Sigmoid colon (tissue), 4 donors: Measurements from ENCODE around the gene H6PD.

Source experiments
- CTCF ChIP-seq, 4 experiments: fragments of 450-650 bp in 3 of 4; fragments of 200-600 bp in 1 of 4; IDR thresholded peaks; one replicate each; pipeline ENCODE4 v1.5.1; 2016 to 2019; ENCODE audit warnings: antibody characterized with exemption in 4 of 4, mild to moderate bottlenecking in 3 of 4, moderate library complexity in 2 of 4
- EP300 ChIP-seq, 4 donors: sonication (generic); formaldehyde crosslinking; IDR thresholded peaks; one replicate each; pipeline ENCODE4 v1.6.1; 2017; ENCODE audit warnings: antibody characterized with exemption in 4 of 4
- POLR2A ChIP-seq, 2 donors: fragments of 450-650 bp; IDR thresholded peaks; one replicate each; pipeline ENCODE4 v1.6.1; 2016; ENCODE audit warnings: antibody characterized with exemption in 2 of 2, mild to moderate bottlenecking in 2 of 2, moderate library complexity in 2 of 2
- POLR2AphosphoS5 ChIP-seq, 4 donors: sonication (generic); formaldehyde crosslinking; IDR thresholded peaks; one replicate each; pipeline ENCODE4 v1.6.1; 2017; ENCODE audit warnings: antibody characterized with exemption in 4 of 4

GRCh38 chr1:9273177-9273576 lies 38.6 kb downstream of the H6PD start:
- no peak for TF ChIP-seq CTCF (IDR thresholded peaks at IDR 0.05)
- peak in 1 of 4 donors; percentile 1 for TF ChIP-seq POLR2AphosphoS5 (IDR thresholded peaks at IDR 0.05)
- TF ChIP-seq EP300 (IDR thresholded peaks at IDR 0.05) = no peak
- TF ChIP-seq POLR2A (IDR thresholded peaks at IDR 0.05) = no peak
